HAP-1 (cell line): ENCODE results near the gene LRRN1.
"Not testable (repeated sequence)": the region's sequence is repeated elsewhere in the genome, so short reads cannot be mapped to it uniquely, and the experiment has no call there.

Experiments used
- DNase-seq, 2 experiments: peaks; one replicate each; pipeline ENCODE4 v3.0.0-alpha.2; 2016 to 2020; ENCODE audit warnings: low spot score in 2 of 2
- H3K27me3 ChIP-seq: fragments of 250-450 bp; sonication (Bioruptor Pico); 2 replicates; pipeline ENCODE4 v1.5.1; 2020; ENCODE audit warnings: low read depth, mild to moderate bottlenecking, moderate library complexity
- H3K36me3 ChIP-seq: fragments of 250-450 bp; sonication (Bioruptor Pico); replicated peaks from 2 replicates; pipeline ENCODE4 v1.5.1; 2020; ENCODE audit warnings: mild to moderate bottlenecking
- H3K4me1 ChIP-seq: fragments of 250-450 bp; sonication (Bioruptor Pico); 2 replicates; pipeline ENCODE4 v1.5.1; 2020; ENCODE audit warnings: mild to moderate bottlenecking
- H3K4me3 ChIP-seq: fragments of 250-450 bp; sonication (Bioruptor Pico); 2 replicates; pipeline ENCODE4 v1.5.1; 2020; ENCODE audit warnings: mild to moderate bottlenecking, moderate library complexity
- H3K9me3 ChIP-seq: fragments of 250-450 bp; sonication (Bioruptor Pico); 2 replicates; pipeline ENCODE4 v1.5.1; 2020; ENCODE audit warnings: mild to moderate bottlenecking, moderate library complexity
- in situ Hi-C: fragments of 300-500 bp; cut with MboI; formaldehyde crosslinking; loops from 3 replicates; pipeline ENCODE4 v1.14.3; 2020; ENCODE audit warnings: low sequenced_read_pairs, inconsistent platforms, mixed read lengths

LRRN1 gene

DNA sequence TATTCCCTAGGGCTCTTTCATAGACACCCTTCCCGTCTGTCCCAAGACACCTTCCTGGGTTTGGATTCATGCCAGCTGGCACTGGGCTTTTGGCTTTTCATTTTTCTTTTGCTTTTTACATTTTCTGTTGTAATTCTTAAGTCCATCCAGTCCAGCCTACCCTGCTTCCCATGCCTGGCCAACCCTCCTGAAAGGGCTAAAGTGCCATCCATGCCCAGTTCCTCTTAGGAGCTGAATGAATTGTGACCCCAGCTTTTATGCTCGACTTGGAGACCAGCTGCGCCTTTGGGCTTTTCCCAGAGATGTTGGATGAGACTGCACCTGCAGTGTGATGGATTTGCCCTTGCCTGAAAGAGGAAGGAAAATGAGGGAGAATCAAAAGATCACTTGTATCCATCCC, 25.8 kb downstream of the LRRN1 start:
- H3K4me3 ChIP-seq = no peak overlapping the region
- no peaks in the 10 kb centered on the region for H3K9me3 ChIP-seq
- H3K36me3 ChIP-seq = peaks cover 3% of the 10 kb centered on the region; the same call in 1 of the 2 replicates
- no peak for DNase-seq
- H3K4me1 ChIP-seq = no peaks in the 10 kb centered on the region
- no peaks in the 10 kb centered on the region for H3K27me3 ChIP-seq
- in situ Hi-C loops = no loop called here

DNA sequence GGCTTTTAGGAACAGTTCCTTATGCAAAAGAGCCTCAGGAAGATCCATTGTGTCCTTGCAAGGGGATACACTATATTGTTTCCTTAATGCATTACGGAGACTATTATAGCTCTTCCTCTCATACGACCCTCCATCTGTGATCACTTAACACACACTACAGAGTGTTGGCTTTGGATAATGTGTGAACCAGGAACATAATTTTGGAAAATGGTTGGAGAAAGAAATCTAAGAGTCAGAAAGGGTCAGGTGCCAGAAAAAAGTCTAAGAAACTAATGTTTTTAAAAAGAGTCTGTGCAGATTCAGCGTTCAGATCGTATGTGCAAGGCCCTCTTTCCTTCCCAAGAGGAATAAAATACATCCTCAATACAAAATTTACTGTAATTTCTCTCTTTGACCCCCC, 27.3 kb downstream of the LRRN1 start:
- Histone ChIP-seq H3K27me3 (no peaks in the 10 kb centered on the region), H3K36me3 (peaks cover 1% of the 10 kb centered on the region; the same call in 1 of the 2 replicates), H3K4me1 (no peaks in the 10 kb centered on the region), H3K9me3 (no peaks in the 10 kb centered on the region), H3K4me3 (no peak overlapping the region)
- no peak for DNase-seq
- in situ Hi-C loops = no loop called here

DNA sequence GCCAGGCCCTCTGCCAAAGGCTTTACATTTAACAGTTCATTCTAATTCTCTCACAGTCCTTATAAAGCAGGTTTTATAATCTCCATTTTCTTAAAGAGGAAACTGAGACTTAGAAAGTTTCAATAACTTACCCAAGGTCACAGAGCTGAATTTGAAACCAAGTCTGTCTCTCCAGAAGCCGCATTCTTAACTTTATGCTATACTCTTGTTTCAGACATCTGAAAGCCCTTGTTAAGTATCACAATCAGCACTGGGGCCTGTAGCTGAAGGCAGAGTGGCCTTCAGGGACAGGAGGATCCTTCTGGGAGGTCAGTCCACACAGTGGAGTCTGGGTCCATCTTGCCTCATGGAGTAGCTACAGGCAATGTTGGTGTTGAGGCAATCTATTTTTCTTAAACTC, 27.9 kb downstream of the LRRN1 start:
- no peaks in the 10 kb centered on the region for H3K4me1 ChIP-seq
- no peak overlapping the region for H3K4me3 ChIP-seq
- no peaks in the 10 kb centered on the region for H3K9me3 ChIP-seq
- no peak for DNase-seq
- in situ Hi-C loops = no loop called here
- H3K27me3 ChIP-seq = no peaks in the 10 kb centered on the region
- no peaks in the 10 kb centered on the region; the same call in 1 of the 2 replicates for H3K36me3 ChIP-seq

DNA sequence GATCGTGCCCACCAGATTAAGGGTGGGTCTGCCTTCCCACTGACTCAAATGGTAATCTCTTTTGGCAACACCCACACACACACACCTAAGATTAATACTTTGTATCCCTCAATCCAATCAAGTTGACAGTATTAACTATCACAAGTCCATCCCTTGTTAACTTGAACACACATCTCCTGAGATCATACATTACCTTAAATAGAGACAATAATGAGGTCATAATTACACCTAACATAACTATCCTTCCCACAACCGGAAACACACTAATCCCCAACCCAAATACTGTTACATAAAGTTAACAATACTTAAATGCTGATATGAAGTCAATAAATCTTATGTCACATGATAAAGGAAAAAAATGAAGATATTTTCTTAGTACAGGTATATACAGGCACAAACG, 29.2 kb downstream of the LRRN1 start:
- DNase-seq, H3K36me3 ChIP-seq, H3K9me3 ChIP-seq, H3K27me3 ChIP-seq, in situ Hi-C loops, H3K4me1 ChIP-seq, H3K4me3 ChIP-seq: not testable (repeated sequence)

DNA sequence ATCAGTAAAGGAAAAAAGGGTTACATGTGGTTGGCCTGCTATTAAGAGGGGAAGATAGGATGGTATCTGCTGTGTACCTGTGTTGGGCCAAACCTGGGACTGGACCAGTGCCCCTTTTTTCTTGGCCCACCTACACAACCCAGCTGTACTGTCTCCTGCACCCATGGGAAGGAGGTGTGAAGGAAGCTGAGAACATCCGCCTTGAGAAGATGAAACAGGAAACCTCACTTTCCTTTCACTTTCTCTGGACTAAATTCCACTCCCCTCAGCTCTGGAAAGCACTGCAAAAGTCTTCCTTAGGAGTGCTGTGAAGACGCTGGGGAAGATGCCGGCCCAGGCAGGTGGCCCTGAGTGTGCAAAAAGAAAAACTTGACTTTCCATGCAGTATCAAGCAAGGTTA, 37.6 kb downstream of the LRRN1 start:
- H3K9me3 ChIP-seq = peaks cover 7% of the 10 kb centered on the region
- in situ Hi-C loops = no loop called here
- no peaks in the 10 kb centered on the region for H3K27me3 ChIP-seq
- no peak overlapping the region for H3K4me3 ChIP-seq
- no peaks in the 10 kb centered on the region for H3K36me3 ChIP-seq
- no peak for DNase-seq
- no peaks in the 10 kb centered on the region for H3K4me1 ChIP-seq

DNA sequence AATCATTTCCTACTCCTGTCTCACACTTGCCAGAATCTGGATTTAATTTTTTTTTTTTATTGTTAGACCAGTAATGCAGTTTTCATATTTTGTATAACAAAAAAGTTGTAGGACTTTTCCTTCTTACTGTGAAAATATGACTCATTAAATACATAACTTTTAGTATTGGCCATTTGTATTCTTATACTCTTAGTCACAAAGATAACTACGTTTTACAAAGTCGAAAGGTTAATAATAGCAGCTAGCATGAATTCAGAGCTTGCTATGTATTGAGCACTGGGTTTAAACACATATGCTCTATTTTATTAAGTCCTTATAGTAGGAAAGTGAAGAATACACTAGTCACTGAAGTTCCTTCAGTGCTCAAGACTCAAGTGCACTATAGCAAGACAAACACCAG, 43.1 kb downstream of the LRRN1 start:
- in situ Hi-C loops = no loop called here
- H3K27me3 ChIP-seq = no peaks in the 10 kb centered on the region
- peaks cover 3% of the 10 kb centered on the region for H3K36me3 ChIP-seq
- H3K4me3 ChIP-seq = no peak overlapping the region
- H3K4me1 ChIP-seq = no peaks in the 10 kb centered on the region
- H3K9me3 ChIP-seq = peaks cover 3% of the 10 kb centered on the region; the same call in 1 of the 2 replicates
- no peak for DNase-seq

DNA sequence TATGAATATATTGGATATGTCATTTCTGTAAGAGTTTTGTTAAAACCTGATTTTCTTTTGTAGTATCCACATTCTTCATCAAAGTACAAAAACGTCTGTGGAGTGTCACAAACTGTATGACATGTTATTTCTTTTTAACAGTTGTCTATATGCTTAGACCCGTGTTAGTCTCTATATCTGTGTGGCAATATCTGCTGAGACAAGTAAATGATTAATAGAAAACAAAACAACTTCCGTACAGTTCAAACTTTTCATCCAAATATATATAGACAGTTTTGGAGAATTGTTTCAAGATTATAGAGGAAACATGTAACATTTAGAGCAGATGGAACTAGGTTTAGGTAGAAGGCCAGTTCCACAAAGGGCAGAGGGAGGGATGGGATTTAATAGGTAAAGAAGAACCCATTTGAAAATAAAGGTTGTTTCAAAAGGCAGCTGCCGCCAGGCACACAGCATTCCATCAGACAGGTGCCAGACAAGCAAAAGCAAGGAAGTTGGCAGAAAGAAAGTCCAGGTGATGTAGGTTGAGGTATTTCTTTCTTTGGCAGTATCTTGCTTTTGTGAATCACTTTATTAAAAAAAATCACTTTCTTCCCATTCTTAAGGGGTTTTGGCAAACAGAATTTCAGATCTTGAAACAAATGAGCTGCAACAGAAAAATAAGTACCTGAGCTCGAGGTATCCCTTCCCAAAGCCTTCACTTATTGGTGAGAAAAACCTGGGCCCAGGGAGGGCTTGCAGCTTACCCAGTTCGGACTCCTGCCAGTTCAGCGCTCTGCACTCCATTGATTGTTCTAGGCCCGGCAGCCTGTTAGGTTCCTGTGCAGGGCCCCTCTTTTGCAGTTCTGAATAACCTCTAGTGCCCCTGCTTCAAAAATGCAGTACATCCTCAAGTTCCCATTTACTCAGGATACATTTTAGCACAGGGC, 49.0 kb downstream of the LRRN1 start:
- in situ Hi-C loops = no loop called here
- DNase-seq = no peak
- Histone ChIP-seq H3K4me1 (peaks cover 15% of the 10 kb centered on the region), H3K9me3 (no peaks in the 10 kb centered on the region), H3K4me3 (no peak overlapping the region), H3K27me3 (no peaks in the 10 kb centered on the region), H3K36me3 (peaks cover 3% of the 10 kb centered on the region)

DNA sequence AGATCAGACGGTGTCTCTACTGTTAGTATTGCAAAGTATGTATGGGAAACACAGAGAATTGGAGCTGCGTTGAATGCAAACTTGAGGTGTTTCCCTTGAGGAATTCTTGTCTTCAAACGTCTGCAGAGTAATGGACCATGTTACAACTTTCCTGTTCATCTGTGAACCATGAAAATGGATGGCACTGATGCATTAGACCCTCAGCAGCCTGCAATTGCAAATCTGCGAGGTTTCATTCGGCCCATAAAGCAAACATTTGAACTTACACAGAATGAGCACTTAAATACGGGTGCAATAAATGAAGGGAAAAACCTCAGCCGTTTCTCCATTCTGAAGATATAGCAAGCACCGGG, 49.7 kb downstream of the LRRN1 start:
- no peaks in the 10 kb centered on the region for H3K27me3 ChIP-seq
- peaks cover 15% of the 10 kb centered on the region for H3K4me1 ChIP-seq
- no peaks in the 10 kb centered on the region for H3K9me3 ChIP-seq
- in situ Hi-C loops = no loop called here
- no peak overlapping the region for H3K4me3 ChIP-seq
- peaks cover 3% of the 10 kb centered on the region for H3K36me3 ChIP-seq
- no peak for DNase-seq

DNA sequence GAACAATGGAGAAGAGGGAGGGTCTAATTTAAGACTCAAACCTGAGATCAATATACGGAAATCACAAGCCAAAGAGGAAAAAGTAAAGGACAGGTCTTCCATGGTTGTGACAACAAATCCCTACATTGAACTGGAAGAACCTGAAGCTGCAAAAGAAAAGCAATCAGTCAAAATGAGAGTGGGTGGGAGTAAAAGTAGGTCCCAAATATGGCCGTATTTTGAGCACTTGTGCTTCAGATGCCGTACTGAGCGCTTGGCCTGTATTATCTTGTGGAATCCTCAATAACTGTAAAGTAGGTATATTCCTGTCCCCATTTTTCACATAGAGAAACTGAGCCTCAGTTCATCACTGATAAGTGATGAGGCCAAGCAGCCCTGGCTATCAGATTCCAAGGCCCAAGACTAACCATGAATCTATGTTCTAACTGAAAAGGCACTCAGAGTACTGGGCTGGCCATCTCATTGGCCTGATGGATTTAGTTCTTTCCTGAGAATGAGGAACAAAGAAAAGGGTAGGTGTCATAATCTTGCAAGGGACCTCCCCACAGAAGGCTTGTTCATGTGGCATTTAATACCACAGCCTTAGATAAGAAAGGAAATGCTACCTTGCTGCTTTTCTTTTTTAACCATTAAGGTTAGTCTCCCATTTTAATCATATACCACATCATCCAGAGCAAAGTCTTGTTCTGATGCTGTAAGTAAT, 52.5 kb downstream of the LRRN1 start:
- in situ Hi-C loops = no loop called here
- H3K9me3 ChIP-seq = no peaks in the 10 kb centered on the region
- H3K27me3 ChIP-seq = no peaks in the 10 kb centered on the region
- H3K36me3 ChIP-seq = no peaks in the 10 kb centered on the region
- H3K4me3 ChIP-seq = no peak overlapping the region
- DNase-seq = no peak
- peaks cover 15% of the 10 kb centered on the region for H3K4me1 ChIP-seq

DNA sequence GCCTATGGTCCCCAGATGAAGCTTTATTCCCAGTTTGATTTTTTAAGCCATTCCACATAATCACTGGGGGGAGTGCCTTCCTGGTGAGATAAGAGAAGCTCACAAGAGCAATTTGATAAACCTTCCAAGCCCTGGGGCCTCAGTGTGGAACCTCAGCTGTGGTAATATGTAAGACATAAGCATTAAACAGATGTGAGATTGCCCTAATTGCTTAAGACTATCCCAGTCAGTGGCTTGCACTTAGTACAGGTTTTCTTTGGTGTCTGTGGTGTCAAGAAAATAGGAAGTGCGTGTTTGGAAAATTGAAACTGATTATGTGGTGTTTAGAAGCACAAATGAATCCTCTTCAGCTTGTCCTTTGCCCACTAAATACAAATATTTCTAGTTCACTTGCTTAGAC, 54.3 kb downstream of the LRRN1 start:
- H3K36me3 ChIP-seq = no peaks in the 10 kb centered on the region
- H3K27me3 ChIP-seq = no peaks in the 10 kb centered on the region
- in situ Hi-C loops = no loop called here
- H3K9me3 ChIP-seq = no peaks in the 10 kb centered on the region
- DNase-seq = no peak
- peaks cover 15% of the 10 kb centered on the region for H3K4me1 ChIP-seq
- H3K4me3 ChIP-seq = no peak overlapping the region

DNA sequence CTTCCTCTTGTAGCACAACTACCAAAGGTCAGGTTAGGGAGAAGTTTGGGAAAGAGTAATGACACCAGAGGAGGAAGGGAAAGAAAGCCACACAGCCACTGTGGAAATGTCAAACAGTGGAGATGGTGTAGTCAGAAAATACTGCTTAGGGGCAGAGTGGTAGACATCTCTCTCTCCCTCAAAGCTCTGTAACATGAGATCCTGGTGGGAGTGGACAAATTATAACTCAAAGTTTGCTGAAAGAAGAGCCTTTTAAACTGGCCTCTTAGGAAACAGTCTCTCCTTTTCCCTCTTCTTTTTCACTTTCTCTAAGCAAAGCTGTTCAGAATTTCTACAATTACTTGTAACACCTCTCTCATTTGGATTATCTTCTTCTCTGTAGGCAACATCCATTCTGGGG, 55.8 kb downstream of the LRRN1 start:
- no peak for DNase-seq
- H3K4me1 ChIP-seq = peaks cover 6% of the 10 kb centered on the region; the same call in 1 of the 2 replicates
- H3K36me3 ChIP-seq = no peaks in the 10 kb centered on the region
- H3K4me3 ChIP-seq = no peak overlapping the region
- in situ Hi-C loops = no loop called here
- H3K9me3 ChIP-seq = no peaks in the 10 kb centered on the region
- H3K27me3 ChIP-seq = no peaks in the 10 kb centered on the region

DNA sequence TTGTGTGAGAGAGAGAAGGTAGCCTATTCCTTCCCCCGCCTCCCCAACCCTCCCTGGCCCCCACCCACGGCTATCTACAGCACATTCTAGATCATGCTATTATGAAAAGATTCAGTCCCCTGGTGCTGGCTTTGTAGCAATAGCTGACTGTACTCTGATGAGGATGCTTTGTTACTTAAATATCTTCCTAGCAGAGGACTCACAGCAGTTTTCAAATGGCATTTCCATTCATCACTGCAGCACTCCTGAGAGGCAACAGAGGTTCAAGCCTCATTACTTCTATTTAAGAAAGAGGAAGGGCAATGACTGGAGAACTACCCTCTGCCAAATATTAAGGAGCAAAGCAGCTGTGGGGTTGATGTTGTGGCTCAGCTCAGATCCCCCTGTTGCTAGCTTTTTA, 61.0 kb downstream of the LRRN1 start:
- H3K9me3 ChIP-seq = no peaks in the 10 kb centered on the region
- no peak for DNase-seq
- in situ Hi-C loops = no loop called here
- no peaks in the 10 kb centered on the region for H3K36me3 ChIP-seq
- H3K4me1 ChIP-seq = no peaks in the 10 kb centered on the region
- no peaks in the 10 kb centered on the region for H3K27me3 ChIP-seq
- no peak overlapping the region for H3K4me3 ChIP-seq

DNA sequence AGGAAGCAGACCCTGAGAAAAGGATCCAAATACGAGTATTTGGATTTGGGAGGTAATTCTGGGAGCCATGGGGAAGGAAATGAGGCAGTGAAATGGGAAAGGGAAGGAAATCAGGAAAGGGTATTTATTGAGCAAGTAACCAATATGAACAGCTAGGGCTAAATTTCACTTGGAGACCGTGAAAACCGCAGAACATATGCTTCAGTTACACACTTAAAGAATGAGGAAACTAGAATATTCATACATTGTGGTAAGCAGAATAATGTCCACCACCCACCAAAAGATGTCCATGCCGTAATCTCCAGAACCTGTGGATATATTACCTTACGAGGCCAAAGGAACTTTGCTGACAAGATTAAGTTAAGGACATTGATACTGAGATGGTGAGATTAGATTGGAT, 63.3 kb downstream of the LRRN1 start:
- in situ Hi-C loops = no loop called here
- no peaks in the 10 kb centered on the region for H3K4me1 ChIP-seq
- H3K9me3 ChIP-seq = no peaks in the 10 kb centered on the region
- no peak overlapping the region for H3K4me3 ChIP-seq
- no peaks in the 10 kb centered on the region for H3K27me3 ChIP-seq
- no peaks in the 10 kb centered on the region for H3K36me3 ChIP-seq
- no peak for DNase-seq

DNA sequence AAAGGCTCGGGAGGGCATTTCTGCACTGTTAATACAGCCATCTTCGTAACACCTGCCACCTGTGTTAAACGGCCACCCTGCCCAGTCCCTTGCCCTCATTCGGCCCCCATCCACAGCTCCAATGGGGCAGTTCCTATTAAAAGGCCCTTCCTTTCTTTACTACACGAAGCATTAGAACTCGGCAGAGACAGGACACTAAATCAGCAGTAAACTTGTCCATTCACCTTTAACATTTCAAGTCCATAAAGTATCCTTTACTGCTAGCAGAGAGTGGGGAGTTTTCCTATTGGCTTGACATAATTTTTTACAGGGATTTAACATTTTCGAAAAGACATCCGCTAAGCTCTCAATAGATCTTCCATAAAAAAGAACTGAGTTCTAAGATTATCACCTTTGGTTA, 76.3 kb downstream of the LRRN1 start:
- H3K4me3 ChIP-seq = no peak overlapping the region
- no peaks in the 10 kb centered on the region for H3K4me1 ChIP-seq
- no peak for DNase-seq
- in situ Hi-C loops = no loop called here
- no peaks in the 10 kb centered on the region for H3K36me3 ChIP-seq
- no peaks in the 10 kb centered on the region for H3K9me3 ChIP-seq
- no peaks in the 10 kb centered on the region for H3K27me3 ChIP-seq
